Measurements from ENCODE around the gene PRKCA.
"Not testable (repeated sequence)": the region's sequence is repeated elsewhere in the genome, so short reads cannot be mapped to it uniquely, and the experiment has no call there.

The PRKCA gene

DNA sequence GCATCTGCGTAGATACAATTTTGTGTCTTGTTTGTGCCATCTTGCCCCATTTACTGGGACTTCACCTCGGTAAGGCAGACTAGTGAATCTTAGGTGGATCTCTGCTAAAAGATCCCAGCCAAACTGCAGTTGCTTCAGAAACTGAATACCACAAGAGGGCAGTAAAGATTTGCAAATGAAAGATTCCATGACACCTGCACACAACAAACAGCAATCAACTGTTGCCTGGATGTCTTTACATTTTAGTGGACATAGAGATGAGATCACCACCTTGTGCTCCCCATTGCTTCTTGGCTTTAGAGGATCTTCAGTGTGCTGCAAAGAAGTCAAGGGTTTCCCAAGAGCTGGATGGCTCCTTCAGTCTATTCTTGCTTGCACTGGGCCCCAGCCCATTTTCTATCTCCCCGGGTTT lies 413.3 kb downstream of the PRKCA start:
- no peak for DNase-seq (ENCODE audit: low read depth)

DNA sequence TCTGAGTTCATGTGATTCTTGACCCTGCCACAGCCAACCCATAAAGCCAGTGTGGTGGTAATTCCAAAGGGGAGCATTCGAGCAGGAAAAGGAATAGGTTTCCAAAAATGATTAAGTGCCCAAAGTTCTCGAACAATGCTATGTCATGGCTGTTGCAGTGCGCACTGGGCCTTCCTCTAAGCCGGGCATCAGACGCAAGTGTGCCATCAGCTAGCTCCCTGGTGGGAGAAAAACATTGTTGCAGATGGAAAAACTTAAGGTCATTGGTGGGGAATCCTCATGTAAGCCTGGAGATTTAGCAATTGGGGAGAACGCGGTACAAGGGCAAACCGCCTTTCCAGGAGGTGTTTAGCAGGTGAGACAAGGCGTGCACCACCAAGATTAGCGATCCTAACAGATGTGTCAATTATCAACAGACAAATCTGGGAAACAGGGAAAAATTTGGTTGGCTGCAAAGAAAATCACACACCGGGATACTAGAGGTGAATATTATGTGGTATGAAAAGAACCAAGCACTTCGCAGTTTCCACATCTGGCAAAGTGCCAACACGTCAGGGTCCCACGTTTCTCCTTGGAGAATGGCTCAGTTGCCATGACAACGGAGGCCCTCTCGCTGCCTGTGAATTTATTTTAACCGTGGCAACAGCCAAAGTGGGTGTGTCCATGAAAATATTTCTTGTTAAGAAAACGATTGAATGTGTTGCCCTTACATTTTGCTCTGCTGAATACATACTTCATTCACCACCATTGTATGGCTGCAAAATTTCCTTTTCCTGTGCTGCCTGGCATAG lies 414.0 kb downstream of the PRKCA start:
- DNase-seq (ENCODE audit: low read depth) = no peak

DNA sequence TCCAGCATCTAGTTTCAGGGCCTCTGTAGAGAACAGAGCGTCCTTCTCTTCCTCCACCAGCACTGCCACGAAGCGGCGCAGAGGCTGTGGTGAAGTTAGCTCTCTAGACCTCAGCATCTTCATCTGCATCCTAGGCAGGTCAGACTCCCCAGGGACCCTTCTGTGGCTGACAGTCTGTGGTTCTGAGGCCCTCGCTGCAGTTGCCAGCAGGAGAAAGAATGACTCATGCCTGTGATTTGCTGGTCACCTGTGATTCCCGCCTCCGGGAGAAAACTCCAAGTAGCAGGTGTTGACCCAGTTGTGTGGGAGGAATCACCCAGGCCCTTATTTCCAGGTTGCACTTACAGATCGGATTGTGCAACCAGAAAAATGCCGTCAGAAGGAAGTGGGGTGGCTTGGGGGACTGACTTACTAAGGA lies 415.2 kb downstream of the PRKCA start:
- DNase-seq (ENCODE audit: low read depth) = no peak

DNA sequence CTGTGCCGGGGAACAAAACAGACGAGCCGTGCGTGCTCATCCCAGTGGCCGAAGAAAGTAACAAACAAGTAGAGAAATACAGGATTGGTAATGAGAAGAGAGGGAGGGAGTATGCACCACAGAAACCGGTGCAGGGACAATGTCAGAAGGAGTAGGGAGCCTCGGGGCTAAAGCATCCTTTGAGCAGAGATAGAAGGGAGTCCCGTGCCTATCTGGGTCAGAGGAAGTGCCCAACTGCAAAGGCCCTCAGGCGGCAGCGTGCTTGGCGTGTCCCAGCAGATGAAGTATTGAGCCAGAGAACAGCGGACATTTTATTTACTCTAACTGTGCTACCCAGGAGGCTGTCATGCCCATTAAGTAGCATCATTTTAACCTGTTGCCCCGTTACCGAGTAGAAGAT lies 417.6 kb downstream of the PRKCA start:
- no peak for DNase-seq (ENCODE audit: low read depth)

DNA sequence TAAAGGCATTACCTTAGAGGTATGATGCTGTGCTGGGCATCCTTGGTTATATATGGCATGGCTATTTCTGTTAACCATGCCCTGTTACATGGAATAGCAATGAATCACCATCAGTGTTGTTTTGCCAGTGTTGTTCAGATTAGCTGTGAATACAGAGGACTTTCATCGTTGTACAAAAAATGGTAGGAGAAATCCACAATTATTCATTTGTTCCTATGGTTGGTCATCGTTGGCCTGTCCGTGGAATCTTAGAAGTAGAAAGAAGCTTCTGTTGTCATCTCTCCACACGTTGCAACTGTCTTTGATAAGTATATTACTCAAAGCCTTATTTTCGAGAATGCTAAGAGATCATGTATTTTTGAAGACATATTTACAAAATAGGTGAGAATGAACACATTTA lies 418.2 kb downstream of the PRKCA start:
- DNase-seq (ENCODE audit: low read depth) = no peak

DNA sequence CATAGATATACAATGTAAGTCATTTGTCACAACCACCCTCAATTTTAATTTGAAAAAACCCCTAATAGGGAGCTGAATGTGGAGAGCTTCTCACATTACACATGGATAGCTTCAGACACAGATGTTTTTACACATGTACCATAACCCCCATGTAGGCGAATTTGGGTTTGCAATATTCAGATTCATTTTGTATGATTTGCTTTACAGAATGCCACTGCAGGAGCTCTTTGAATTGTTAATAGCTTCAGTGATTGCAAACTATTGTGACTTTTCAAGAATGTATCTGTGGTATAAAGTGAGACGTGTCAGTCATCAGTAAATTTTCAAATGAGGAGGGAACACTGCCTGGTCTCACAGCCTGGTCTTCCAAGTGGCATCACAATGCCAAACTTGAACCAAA lies 419.9 kb downstream of the PRKCA start:
- no peak for DNase-seq (ENCODE audit: low read depth)

DNA sequence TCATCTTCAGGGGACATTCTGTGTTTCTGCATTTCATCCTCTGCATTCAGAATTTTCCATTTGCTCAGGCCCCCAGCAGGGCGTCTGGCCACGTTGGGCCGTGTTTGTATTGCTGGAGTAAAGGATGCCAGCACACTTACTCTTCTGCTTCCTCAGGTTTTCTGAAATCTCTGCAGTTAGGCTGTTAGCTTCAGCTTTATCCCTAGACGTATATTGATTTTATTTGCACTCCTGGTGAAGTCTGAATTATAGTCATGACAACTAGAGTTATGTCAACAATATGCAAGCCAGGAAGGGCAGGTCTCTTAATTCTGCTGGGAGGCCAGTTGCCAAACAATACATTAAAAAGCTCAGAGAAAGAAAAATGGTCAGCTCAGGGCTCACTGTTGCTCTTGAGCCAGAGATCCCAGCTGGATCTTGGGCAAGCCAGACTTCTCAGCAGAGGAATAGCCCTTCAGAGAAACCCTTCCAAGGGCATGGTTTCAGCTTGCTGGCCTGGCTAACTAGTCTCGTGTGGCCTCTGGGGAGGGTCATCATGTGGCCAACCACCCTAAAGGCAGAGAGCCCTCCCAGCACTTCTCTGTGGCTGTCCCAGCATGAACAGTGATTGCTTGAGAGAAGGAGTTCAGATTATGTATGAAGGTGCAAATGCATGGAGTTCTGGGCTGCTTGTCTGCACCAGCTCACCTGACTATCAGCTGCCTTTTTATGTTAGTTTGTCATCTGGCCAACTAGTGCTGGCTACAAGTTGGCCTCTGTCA lies 422.3 kb downstream of the PRKCA start:
- DNase-seq (ENCODE audit: low read depth) = no peak

DNA sequence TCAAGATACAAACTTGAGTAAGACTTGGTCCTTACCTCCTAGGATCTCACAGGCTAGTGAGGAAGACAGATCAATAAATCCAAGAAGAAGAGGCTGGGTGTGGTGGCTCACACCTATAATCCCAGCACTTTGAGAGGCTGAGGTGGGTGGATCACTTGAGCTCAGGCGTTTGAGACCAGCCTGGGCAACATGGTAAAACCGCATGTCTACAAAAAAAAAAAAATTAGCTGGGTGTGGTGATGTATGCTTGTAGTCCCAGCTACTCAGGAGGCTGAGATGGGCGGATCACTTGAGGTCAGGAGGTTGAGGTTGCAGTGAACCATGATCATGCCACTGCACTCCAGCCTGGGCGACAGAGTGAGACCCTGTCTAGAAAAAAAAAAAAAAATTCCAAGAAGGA lies 423.0 kb downstream of the PRKCA start:
- DNase-seq (ENCODE audit: low read depth) = not testable (repeated sequence)

DNA sequence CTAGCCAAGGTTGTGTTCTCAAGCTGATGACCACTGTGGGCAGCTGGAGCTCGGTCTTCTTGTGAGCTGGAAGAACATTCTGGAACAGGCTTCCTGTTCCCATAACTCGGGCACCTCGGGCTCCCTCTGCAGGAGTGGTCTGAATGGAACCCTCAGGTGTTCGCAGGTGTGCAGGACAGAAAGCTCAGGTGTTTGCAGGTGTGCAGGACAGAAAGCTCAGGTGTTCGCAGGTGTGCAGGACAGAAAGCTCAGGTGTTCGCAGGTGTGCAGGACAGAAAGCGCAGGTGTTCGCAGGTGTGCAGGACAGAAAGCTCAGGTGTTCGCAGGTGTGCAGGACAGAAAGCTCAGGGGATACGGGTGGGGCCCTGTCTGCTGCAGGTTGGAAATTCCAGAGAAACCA lies 423.5 kb downstream of the PRKCA start:
- no peak for DNase-seq (ENCODE audit: low read depth)

DNA sequence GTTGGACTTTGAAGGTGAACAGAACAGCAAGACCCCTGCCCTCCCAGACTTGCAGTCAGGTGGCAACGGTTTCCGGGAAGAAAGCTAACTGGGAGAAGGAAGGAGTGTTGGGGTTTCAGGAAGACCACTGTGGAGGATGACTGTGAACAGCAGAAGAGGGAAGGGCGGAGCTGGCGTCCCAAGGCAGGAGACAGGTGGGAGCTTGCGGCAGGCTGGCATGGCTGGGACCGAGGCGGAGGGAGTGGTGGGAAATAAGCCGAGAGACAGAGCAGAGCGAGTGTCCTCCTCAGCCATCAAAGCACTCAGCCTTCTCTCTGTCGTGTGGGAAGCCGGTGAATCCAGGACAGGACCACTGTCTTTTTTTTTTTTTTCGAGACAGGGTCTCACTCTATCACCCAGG lies 424.0 kb downstream of the PRKCA start:
- no peak for DNase-seq (ENCODE audit: low read depth)

DNA sequence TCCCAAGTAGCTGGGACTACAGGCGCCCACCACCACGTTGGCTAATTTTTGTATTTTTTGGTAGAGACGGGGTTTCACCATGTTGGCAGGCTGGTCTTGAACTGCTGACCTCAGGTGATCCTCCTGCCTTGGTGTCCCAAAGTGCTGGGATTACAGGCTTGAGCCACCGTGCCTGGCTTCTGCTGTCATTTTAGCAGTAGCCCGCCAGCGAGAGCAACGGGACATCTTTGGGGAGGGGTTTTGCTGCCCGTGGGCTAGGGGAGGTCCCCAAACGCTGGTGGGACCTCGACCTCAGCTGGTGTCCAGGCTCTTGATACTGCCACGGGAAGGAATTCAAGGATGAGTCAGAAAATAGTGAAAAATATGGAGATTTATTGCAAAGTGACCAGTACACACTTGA lies 424.4 kb downstream of the PRKCA start:
- DNase-seq (ENCODE audit: low read depth) = no peak

DNA sequence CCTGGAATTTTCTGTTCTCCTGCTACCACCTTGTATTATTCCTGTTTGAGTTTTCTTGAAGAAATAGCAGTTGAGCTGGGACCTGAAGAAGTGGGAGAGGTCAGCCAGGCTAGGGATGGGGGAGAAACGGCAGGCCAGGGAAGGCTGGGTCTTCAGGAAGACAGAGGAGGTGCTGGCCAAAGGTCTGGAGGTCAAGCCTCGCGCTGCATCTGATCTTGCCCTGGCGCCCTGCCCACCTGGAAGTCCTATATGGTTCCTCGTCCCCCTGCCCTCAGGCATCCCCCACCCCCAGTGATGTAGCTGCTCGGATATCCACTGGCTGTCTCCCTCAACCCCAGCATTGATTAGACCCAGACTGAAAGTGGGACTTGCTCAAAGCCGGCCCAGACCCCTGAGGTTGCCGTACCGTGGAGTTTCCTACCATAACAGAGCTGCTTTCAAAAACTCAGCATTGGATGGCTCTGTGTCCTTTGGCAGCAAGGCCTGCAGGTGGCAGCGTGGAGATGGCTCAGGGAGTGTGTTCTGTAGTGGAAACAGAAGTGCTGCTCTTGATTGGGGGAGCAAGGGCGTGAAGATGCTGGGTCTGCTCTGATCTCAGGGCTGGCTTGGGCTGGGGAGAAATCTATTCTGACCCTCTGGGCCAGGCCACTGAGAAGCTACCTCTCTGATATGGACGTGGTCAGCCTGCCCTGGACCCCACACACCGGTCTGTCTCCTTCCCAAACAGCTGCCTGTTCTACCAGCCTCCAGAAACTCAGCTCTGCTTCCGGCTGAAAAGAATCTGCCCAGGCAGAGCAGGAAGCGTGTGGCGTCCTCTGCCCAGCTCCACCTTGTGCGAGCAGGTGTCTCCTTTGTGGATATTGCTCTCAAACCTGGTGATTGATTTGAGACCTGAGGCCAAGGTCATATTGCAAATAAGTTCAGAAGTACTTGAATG lies 425.5 kb downstream of the PRKCA start:
- DNase-seq (ENCODE audit: low read depth) = peak; percentile 30

DNA sequence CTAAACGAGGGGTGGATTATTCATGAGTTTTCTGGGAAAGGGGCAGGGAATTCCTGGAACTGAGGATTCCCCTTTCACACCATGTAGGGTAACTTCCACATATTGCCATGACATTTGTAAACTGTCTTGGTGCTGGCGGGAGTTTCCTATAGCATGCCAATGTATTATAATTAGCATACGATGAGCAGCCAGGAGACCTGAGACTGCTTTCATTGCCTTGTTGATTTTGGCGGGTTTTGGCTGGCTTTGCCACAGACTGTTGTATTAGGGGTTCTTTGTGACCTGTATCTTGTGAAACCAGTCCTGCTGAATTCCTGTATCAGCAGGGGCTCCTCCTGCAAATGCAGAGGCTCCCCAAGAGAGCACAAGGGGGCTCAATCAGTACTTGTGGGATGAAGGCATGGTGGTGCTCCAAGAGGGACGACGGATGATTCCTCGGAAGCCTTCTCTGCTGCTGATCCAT lies 428.1 kb downstream of the PRKCA start:
- DNase-seq (ENCODE audit: low read depth) = no peak

DNA sequence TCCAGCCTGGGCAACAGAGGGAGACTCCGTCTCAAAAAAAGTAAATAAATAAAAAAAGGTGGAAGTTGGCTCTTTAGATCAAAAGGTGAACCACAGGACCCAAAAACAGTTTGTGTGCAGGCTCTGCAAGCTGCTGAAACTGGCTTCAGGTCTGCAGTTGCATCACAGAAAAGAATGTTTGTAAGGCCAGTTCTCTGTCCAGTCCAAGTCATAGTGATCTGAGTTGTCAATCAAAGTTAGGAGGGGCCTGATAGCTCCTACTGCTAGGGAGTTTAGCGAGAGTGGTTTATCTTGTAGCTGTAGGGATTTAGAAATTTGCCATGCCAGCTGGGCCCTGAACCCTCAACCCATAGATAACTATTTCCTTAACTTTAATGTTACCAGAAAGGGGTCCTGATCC lies 431.3 kb downstream of the PRKCA start:
- DNase-seq (ENCODE audit: low read depth) = no peak

DNA sequence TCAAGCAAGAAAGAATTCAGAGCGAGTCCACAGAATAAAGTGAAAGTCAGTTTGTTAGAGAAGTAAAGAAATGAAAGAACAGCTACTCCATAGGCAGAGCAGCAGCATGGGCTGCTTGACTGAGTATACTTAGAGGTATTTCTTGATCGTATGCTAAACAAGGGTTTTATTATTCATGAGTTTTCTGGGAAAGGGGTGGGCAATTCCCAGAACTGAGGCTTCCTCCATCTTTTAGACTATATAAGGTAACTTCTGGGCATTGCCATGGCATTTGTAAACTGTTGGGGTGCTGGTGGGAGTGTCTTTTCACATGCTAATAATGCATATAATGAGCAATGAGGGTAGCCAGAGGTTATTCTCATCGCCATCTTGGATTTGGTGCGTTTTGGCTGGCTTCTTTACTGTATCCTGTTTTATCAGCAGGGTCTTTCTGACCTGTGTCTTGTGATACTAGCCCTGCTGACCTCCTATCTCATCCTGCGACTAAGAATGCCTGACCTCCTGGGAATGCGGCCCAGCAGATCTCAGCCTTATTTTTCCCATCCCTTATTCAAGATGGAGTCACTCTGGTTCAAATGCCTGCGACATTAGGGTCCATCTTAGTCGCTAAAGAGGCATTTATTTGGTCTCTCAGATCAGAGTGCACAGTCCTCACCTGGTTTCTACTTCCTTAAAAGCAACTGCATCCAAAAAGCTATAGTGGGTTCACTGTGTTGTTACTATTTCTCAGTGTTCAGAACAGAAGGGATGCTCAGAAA lies 432.0 kb downstream of the PRKCA start:
- no peak for DNase-seq (ENCODE audit: low read depth)

DNA sequence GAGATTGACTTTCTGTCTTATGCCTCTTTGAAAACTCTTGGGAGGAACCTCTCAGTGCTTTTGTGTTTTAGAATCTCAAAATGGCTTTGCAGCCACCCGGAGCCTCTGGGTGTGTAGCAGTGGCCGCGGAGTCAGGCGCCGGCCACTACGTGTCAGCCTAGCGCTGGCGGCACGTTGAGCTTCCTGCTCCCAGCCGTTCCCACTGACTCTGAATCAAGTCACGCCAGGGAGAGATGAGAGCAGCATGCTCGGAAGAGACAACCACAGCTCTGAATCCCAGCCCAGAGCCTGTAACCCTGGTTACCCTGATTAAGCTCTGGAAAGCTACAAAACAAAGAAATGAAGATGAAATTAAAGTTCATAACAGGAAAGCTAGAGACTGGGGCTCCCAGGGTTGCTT lies 435.1 kb downstream of the PRKCA start:
- DNase-seq (ENCODE audit: low read depth) = no peak

DNA sequence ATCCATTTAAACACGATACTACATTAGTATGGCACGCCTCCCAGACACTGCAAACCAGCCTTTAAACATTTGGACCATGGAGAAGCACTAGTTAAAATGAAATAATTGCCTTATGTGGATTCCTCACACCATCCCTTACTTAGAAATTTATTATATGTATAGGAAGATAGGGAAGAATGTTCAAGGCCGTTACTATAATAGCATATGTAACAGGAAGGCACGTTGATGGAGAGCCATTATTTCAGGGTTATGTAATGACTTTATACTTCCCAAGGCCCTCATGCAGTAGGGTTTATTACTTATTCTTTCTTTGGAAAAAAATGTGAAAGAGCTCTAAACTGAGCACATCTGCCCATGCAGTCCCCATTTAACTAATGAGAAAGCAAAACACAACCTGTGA lies 435.9 kb downstream of the PRKCA start:
- DNase-seq (ENCODE audit: low read depth) = no peak

DNA sequence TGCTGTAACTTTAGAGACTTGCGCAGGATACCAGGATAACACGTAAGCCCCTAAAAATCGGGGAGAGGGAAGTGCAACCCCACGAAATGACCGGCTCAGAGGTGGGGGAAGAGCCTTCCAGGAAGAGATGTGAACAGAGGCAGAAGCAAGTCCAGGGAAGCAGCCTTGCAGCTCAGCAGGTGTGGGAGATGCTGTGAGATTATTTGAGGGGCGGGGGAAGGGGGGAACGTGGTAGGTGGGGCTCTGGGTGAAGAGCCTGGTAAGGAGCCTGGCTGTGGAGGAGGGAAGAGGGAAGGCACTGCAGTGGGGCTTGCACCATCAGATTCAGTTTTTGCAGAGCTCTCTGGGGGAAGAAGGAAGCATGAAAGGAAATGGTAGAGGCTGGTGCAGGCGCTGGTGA lies 437.1 kb downstream of the PRKCA start:
- no peak for DNase-seq (ENCODE audit: low read depth)

DNA sequence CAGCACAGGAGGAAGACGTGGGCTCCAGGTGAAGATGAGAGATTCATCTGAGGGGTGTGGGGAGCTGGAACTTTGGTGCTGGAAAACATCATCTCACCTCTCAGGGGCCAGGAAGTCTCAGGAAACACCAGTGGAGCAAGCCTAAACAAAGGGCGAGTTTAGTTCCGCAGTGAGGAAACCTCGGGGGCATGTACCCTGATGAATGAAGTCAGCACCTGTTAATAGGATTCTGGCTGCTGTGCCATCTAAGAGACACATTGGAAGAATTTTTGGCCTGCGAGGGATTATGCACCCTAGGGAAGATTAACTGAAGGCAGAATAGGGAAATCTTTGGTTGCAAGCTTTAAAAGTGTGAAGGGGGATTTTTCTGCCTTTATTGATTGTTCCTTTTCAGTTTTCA lies 437.8 kb downstream of the PRKCA start:
- DNase-seq (ENCODE audit: low read depth) = no peak

DNA sequence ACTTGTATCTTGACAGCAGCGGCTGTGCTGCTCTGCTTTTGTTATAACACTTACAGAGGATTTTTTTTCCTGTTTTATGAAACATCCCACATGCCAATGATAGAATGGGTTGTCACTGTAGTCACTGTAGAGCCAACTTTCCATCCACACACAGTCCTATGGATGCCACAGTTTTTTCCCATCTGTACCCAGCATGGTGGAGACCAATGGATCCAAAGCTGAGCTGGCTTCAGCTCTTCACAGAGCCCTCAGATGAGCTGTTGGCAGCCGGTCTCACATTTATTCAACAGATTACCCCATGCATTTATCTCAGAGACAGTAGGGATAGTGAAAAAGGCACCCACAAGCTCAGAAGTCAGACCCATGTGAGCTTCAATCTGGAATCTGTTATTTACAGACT lies 441.1 kb downstream of the PRKCA start:
- no peak for DNase-seq (ENCODE audit: low read depth)

DNA sequence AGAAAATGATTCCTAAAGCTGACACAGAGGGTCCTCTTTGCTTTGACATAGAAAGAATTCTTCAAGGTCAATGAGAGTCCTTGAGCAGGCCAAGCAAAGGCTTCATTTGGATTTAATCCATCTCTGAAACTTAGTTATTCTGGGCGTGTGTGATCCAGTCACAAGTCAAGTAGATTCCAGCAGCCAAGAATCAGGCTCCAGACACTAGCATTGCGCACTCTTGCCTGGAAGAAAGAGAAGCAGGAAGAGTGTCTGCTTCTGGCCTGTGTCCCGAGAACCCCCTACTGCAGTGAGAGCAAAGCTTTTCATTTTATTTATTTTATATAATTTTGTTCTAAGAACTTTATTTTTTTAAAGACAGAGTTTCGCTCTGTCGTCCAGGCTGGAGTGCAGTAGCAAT lies 444.3 kb downstream of the PRKCA start:
- no peak for DNase-seq (ENCODE audit: low read depth)

Data from stimulated activated CD8-positive, alpha-beta memory T cell treated with anti-CD3 and anti-CD28 coated beads, Interleukin-4, amount 100 ng/mL, for 24 hours (primary cell).